ENCODE results near the gene PRKN. TPM values are rescaled to one million over a fixed set of nuclear protein-coding genes. Genes with fewer than 3 reads are reported as not detected.

The PRKN gene
- total RNA-seq, 1 experiment from 2014 or later = 2.0 TPM

- no peak overlapping the region for H3K23ac ChIP-seq (ENCODE audit: insufficient read length, low read depth, low read length)
- no peak overlapping the region for H3K56ac ChIP-seq (ENCODE audit: insufficient read length, low read depth, low read length)
- H2BK120ac ChIP-seq (ENCODE audit: low read depth, low read length, poor library complexity, severe bottlenecking) = no peak overlapping the region
- Mint-ChIP-seq H3K27me3 (ENCODE audit: low read depth) (no peaks in the 10 kb centered on the region), H3K4me3 (no peak overlapping the region), H3K9me3 (peaks cover 3 to 7% of the 10 kb centered on the region in 2 experiments; a peak in 3 of 5 replicates), H3K36me3 (ENCODE audit: insufficient read depth in 1 of 3, low read depth in 3 of 3) (peaks cover 0 to 2% (median 0%) of the 10 kb centered on the region in 3 experiments; a peak in 1 of 7 replicates), H3K27ac (no peak overlapping the region), H3K4me1 (peaks cover 2% of the 10 kb centered on the region in 2 experiments; a peak in 2 of 4 replicates)
- WGBS (ENCODE audit: extremely low coverage, insufficient read length, low lambda C conversion rate) = no CpG with 5 or more reads among the region's 7 CpGs
- no peak overlapping the region for H2BK15ac ChIP-seq (ENCODE audit: low read depth, low read length)
- no peak overlapping the region for H3K14ac ChIP-seq (ENCODE audit: insufficient read depth, low read length)
- H3K4me1 ChIP-seq (ENCODE audit: insufficient read depth, low read length) = no peaks in the 10 kb centered on the region
- H4K5ac ChIP-seq (ENCODE audit: insufficient read length, low read depth, low read length) = no peak overlapping the region
- H3K9me3 ChIP-seq (ENCODE audit: control insufficient read depth, low read depth, low read length) = no peaks in the 10 kb centered on the region
- no peak overlapping the region for H3K4ac ChIP-seq (ENCODE audit: low read depth, low read length)
- no peak for DNase-seq
- H2AK5ac ChIP-seq (ENCODE audit: insufficient read length, low read length) = no peak overlapping the region
- no peak overlapping the region for H2AFZ ChIP-seq (ENCODE audit: low read length)
- no peaks in the 10 kb centered on the region for H3K79me1 ChIP-seq (ENCODE audit: insufficient read depth, low read depth, low read length, poor library complexity, severe bottlenecking)
- no peak overlapping the region for H2BK20ac ChIP-seq (ENCODE audit: low read depth, low read length, poor library complexity, severe bottlenecking)
- no peaks in the 10 kb centered on the region for H4K20me1 ChIP-seq (ENCODE audit: control insufficient read depth, insufficient read depth, insufficient read length)
- H3K27me3 ChIP-seq (ENCODE audit: insufficient read depth, low read length) = no peaks in the 10 kb centered on the region
- H3K23me2 ChIP-seq (ENCODE audit: insufficient read length, low read depth, low read length, poor library complexity, severe bottlenecking) = no peaks in the 10 kb centered on the region
- no peak overlapping the region for H3K18ac ChIP-seq (ENCODE audit: insufficient read length, low read depth, low read length)
- no peak overlapping the region for H4K91ac ChIP-seq (ENCODE audit: insufficient read length, low read depth, low read length)
- no peak overlapping the region for H3K4me2 ChIP-seq (ENCODE audit: insufficient read depth, insufficient read length, low read length)
- H2BK12ac ChIP-seq (ENCODE audit: insufficient read length, low read depth, low read length) = no peak overlapping the region
- H3K79me2 ChIP-seq (ENCODE audit: insufficient read depth, low read length) = no peaks in the 10 kb centered on the region
- no peak overlapping the region for H3K27ac ChIP-seq (ENCODE audit: insufficient read length, low read depth, low read length)
- H3T11ph ChIP-seq (ENCODE audit: low read length) = no peak overlapping the region
- no peak for TF ChIP-seq CTCF (conservative IDR thresholded peaks at IDR 0.05)
- H4K8ac ChIP-seq (replicated peaks; ENCODE audit: insufficient read length, low read depth, low read length) = no peak overlapping the region
- H3K9ac ChIP-seq (ENCODE audit: extremely low read depth, insufficient read length, low read length) = no peak overlapping the region
- H2BK5ac ChIP-seq (ENCODE audit: insufficient read length, low read length) = no peak overlapping the region
Observed at GRCh38 chr6:162116902-162117525, 610.6 kb downstream of the PRKN start.
